ENCODE measurements around the gene FHIT.
"Not testable (repeated sequence)": the region's sequence is repeated elsewhere in the genome, so short reads cannot be mapped to it uniquely, and the experiment has no call there.

The FHIT gene

GRCh38 chr3:60912142-60912541 lies 339.1 kb downstream of the FHIT start:
- no peak for DNase-seq

GRCh38 chr3:60909526-60909925 lies 341.7 kb downstream of the FHIT start:
- no peak for DNase-seq

- DNase-seq, result no peak
These were observed 345.0 kb downstream of the FHIT start for GRCh38 chr3:60906283-60906682.

GRCh38 chr3:60898321-60898720 lies 352.9 kb downstream of the FHIT start:
- no peak for DNase-seq

- DNase-seq, result no peak
These were observed 357.3 kb downstream of the FHIT start for GRCh38 chr3:60893946-60894345.

GRCh38 chr3:60890226-60890625 lies 361.0 kb downstream of the FHIT start:
- DNase-seq, result no peak

- DNase-seq, result not testable (repeated sequence)
These were observed 362.3 kb downstream of the FHIT start for GRCh38 chr3:60888952-60889351.

GRCh38 chr3:60887574-60887973 lies 363.7 kb downstream of the FHIT start:
- DNase-seq, result no peak

- DNase-seq, result no peak
These were observed 364.7 kb downstream of the FHIT start for GRCh38 chr3:60886518-60886917.

- no peak for DNase-seq
These were observed 367.2 kb downstream of the FHIT start for GRCh38 chr3:60884005-60884404.

- no peak for DNase-seq
These were observed 374.1 kb downstream of the FHIT start for GRCh38 chr3:60877188-60877587.

- no peak for DNase-seq
These were observed 380.9 kb downstream of the FHIT start for GRCh38 chr3:60870396-60870795.

- no peak for DNase-seq
These were observed 384.1 kb downstream of the FHIT start for GRCh38 chr3:60867200-60867599.

GRCh38 chr3:60856257-60857046 lies 394.8 kb downstream of the FHIT start:
- no peak for DNase-seq

GRCh38 chr3:60855250-60855649 lies 396.0 kb downstream of the FHIT start:
- no peak for DNase-seq

- DNase-seq, result no peak
These were observed 396.5 kb downstream of the FHIT start for GRCh38 chr3:60854791-60855190.

GRCh38 chr3:60847791-60848190 lies 403.5 kb downstream of the FHIT start:
- no peak for DNase-seq

- no peak for DNase-seq
These were observed 407.0 kb downstream of the FHIT start for GRCh38 chr3:60844256-60844655.

GRCh38 chr3:60841355-60841754 lies 409.9 kb downstream of the FHIT start:
- no peak for DNase-seq

GRCh38 chr3:60839246-60839645 lies 412.0 kb downstream of the FHIT start:
- DNase-seq, result no peak

GRCh38 chr3:60835796-60836195 lies 415.5 kb downstream of the FHIT start:
- no peak for DNase-seq

GRCh38 chr3:60829058-60829457 lies 422.2 kb downstream of the FHIT start:
- no peak for DNase-seq

GRCh38 chr3:60827666-60828065 lies 423.6 kb downstream of the FHIT start:
- DNase-seq, result no peak

- no peak for DNase-seq
These were observed 424.7 kb downstream of the FHIT start for GRCh38 chr3:60826511-60826910.

GRCh38 chr3:60812502-60812901 lies 438.8 kb downstream of the FHIT start:
- no peak for DNase-seq

Data from effector CD8-positive, alpha-beta T cell (primary cell).